HEK293 (cell line): ENCODE data around the gene GART.

Experiments used
- CTCF ChIP-seq: fragments of 450-650 bp; formaldehyde crosslinking; IDR thresholded peaks from 2 replicates; pipeline ENCODE4 v1.5.1; 2016; ENCODE audit warnings: missing biosample characterization, missing genetic modification characterization
- HOXC10 ChIP-seq: sonication (generic); formaldehyde crosslinking; IDR thresholded peaks from 2 replicates; pipeline ENCODE4 v1.8.1; 2023; ENCODE audit warnings: mild to moderate bottlenecking, missing genetic modification reagents
- IKZF3 ChIP-seq: fragments of 450-650 bp; IDR thresholded peaks from 2 replicates; pipeline ENCODE4 v1.5.0; 2018; ENCODE audit warnings: missing biosample characterization, mild to moderate bottlenecking, missing genetic modification characterization, moderate library complexity
- KLF16 ChIP-seq: fragments of 450-650 bp; formaldehyde crosslinking; IDR thresholded peaks from 2 replicates; pipeline ENCODE4 v1.5.1; 2017; ENCODE audit warnings: missing biosample characterization, missing genetic modification characterization
- KLF17 ChIP-seq: fragments of 450-650 bp; formaldehyde crosslinking; IDR thresholded peaks from 2 replicates; pipeline ENCODE4 v1.5.1; 2016; ENCODE audit warnings: missing biosample characterization, missing genetic modification characterization
- KLF9 ChIP-seq: fragments of 450-650 bp; formaldehyde crosslinking; IDR thresholded peaks from 2 replicates; pipeline ENCODE4 v1.5.1; 2016; ENCODE audit warnings: missing biosample characterization, missing genetic modification characterization, low read depth
- MZF1 ChIP-seq: fragments of 450-650 bp; formaldehyde crosslinking; IDR thresholded peaks from 2 replicates; pipeline ENCODE4 v1.5.1; 2017; ENCODE audit warnings: missing biosample characterization, missing genetic modification characterization, borderline replicate concordance
- REPIN1 ChIP-seq: fragments of 450-650 bp; formaldehyde crosslinking; IDR thresholded peaks from 2 replicates; pipeline ENCODE4 v1.5.1; 2017; ENCODE audit warnings: missing biosample characterization, missing genetic modification characterization, low read depth
- REST ChIP-seq: fragments of 450-650 bp; formaldehyde crosslinking; IDR thresholded peaks from 2 replicates; pipeline ENCODE4 v1.5.1; 2016; ENCODE audit warnings: missing biosample characterization, missing genetic modification characterization
- SP2 ChIP-seq: fragments of 450-650 bp; formaldehyde crosslinking; IDR thresholded peaks from 2 replicates; pipeline ENCODE4 v1.5.1; 2016; ENCODE audit warnings: missing biosample characterization, missing genetic modification characterization
- WT1 ChIP-seq: fragments of 450-650 bp; formaldehyde crosslinking; IDR thresholded peaks from 2 replicates; pipeline ENCODE4 v1.5.1; 2016; ENCODE audit warnings: missing biosample characterization, missing genetic modification characterization
- YY1 ChIP-seq: fragments of 450-650 bp; formaldehyde crosslinking; IDR thresholded peaks from 2 replicates; pipeline ENCODE4 v1.5.1; 2018; ENCODE audit warnings: missing biosample characterization, missing genetic modification characterization
- ZBTB21 ChIP-seq: fragments of 450-650 bp; formaldehyde crosslinking; IDR thresholded peaks from 2 replicates; pipeline ENCODE4 v1.5.1; 2017; ENCODE audit warnings: missing biosample characterization, missing genetic modification characterization
- ZFHX2 ChIP-seq: fragments of 450-650 bp; formaldehyde crosslinking; conservative IDR thresholded peaks from 2 replicates; pipeline ENCODE4 v1.5.1; 2016; ENCODE audit warnings: missing biosample characterization, missing genetic modification characterization
- ZNF10 ChIP-seq: fragments of 450-650 bp; formaldehyde crosslinking; IDR thresholded peaks from 2 replicates; pipeline ENCODE4 v1.5.1; 2017; ENCODE audit warnings: missing biosample characterization, missing genetic modification characterization
- ZNF214 ChIP-seq: fragments of 450-650 bp; formaldehyde crosslinking; IDR thresholded peaks from 2 replicates; pipeline ENCODE4 v1.5.1; 2017; ENCODE audit warnings: missing biosample characterization, mild to moderate bottlenecking, missing genetic modification characterization, borderline replicate concordance
- ZNF221 ChIP-seq: fragments of 450-650 bp; formaldehyde crosslinking; IDR thresholded peaks from 2 replicates; pipeline ENCODE4 v1.5.1; 2017; ENCODE audit warnings: missing biosample characterization, missing genetic modification characterization, borderline replicate concordance
- ZNF302 ChIP-seq: fragments of 450-650 bp; formaldehyde crosslinking; IDR thresholded peaks from 2 replicates; pipeline ENCODE4 v1.5.1; 2016; ENCODE audit warnings: missing biosample characterization, missing genetic modification characterization, low read depth
- ZNF335 ChIP-seq: fragments of 450-650 bp; formaldehyde crosslinking; conservative IDR thresholded peaks from 2 replicates; pipeline ENCODE4 v1.5.1; 2016; ENCODE audit warnings: missing biosample characterization, missing genetic modification characterization
- ZNF561 ChIP-seq: fragments of 450-650 bp; IDR thresholded peaks from 2 replicates; pipeline ENCODE4 v1.5.1; 2018; ENCODE audit warnings: missing biosample characterization, missing genetic modification characterization, borderline replicate concordance
- ZNF692 ChIP-seq: fragments of 450-650 bp; formaldehyde crosslinking; IDR thresholded peaks from 2 replicates; pipeline ENCODE4 v1.5.1; 2016; ENCODE audit warnings: missing biosample characterization, missing genetic modification characterization
- ZNF707 ChIP-seq: fragments of 450-650 bp; formaldehyde crosslinking; IDR thresholded peaks from 2 replicates; pipeline ENCODE4 v1.5.1; 2016; ENCODE audit warnings: missing biosample characterization, missing genetic modification characterization
- ZSCAN4 ChIP-seq: fragments of 450-650 bp; formaldehyde crosslinking; IDR thresholded peaks from 2 replicates; pipeline ENCODE4 v1.5.1; 2017; ENCODE audit warnings: missing biosample characterization, missing genetic modification characterization
- TF ChIP-seq, protein P1 (sequence below): fragments of 450-650 bp; formaldehyde crosslinking; IDR thresholded peaks from 2 replicates; pipeline ENCODE4 v1.5.1; 2016; ENCODE audit warnings: missing biosample characterization, missing genetic modification characterization, borderline replicate concordance
- TF ChIP-seq, protein P2 (sequence below): fragments of 450-650 bp; formaldehyde crosslinking; IDR thresholded peaks from 2 replicates; pipeline ENCODE4 v1.5.1; 2016; ENCODE audit warnings: missing biosample characterization, missing genetic modification characterization

Gene GART

DNA sequence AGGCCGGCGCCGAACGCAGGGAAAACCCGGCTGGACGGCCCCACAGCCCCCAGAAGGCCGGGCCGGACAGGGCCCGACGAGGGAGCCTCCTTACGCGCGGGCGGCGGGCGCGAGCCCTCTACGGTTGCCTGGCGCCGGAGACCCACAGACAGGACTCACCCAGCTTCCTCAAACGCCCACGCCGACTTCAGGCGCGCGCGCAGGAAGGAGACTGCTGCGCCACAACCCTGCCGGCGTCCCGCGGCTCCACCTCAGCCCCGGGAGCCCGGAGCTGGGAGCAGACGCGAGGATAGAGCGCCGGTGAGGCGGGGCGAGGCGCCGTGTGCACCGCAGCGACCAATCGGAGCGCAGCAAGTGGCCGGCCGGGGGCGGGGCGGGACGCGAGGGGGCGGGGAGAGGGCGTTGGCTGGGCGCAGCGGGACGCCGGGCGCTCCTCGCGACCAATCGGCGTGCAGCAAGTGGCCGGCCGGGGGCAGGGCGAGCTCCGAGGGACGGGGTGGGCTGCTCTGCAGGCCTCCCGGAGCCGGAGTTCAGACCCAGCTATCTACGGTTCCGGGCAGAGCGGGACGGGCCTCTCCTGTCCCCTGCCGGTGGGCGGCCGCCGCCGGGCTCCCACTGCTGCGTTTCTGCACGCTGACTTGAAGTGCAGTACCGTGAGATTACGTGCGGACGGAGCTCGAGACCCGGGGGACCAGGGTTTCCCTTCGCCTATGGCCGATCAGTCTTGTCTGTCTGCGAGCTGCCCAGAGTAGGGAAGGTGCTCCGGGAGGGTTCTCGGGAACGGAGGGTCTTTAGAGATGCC, 62.0 kb downstream of the GART start, which contains the start of gene TMEM50B (continued):
- TF ChIP-seq REST (tag by site-specific recombination) (no peak), ZNF561 (tag by site-specific recombination) (peak; percentile 76), IKZF3 (tag by site-specific recombination) (peak; percentile 92), KLF17 (tag by site-specific recombination) (peak; percentile 44; the same call in 1 of the 2 replicates), YY1 (tag by site-specific recombination) (no peak), ZNF707 (tag by site-specific recombination) (no peak), ZNF692 (tag by site-specific recombination) (peak; percentile 63; the same call in 1 of the 2 replicates), ZSCAN4 (tag by site-specific recombination) (0 out of 2 replicates have a peak, but pooled peaks have one; percentile 13), KLF16 (tag by site-specific recombination) (peak; percentile 90), SP2 (tag by site-specific recombination) (peak; percentile 74), HOXC10 (CRISPR knock-in tag) (peak; percentile 20; the same call in 1 of the 2 replicates), ZNF335 (peak; percentile 54; the same call in 1 of the 2 replicates), ZNF221 (tag by site-specific recombination) (peak; percentile 68; the same call in 1 of the 2 replicates), ZNF214 (tag by site-specific recombination) (no peak), ZNF302 (tag by site-specific recombination) (no peak), ZNF10 (tag by site-specific recombination) (peak; percentile 62), WT1 (tag by site-specific recombination) (peak; percentile 24; the same call in 1 of the 2 replicates), REPIN1 (tag by site-specific recombination) (0 out of 2 replicates have a peak, but pooled peaks have one; percentile 31), ZBTB21 (tag by site-specific recombination) (no peak), CTCF (tag by site-specific recombination) (peak; percentile 98), MZF1 (tag by site-specific recombination) (no peak), ZFHX2 (tag by site-specific recombination) (peak; percentile 87), KLF9 (tag by site-specific recombination) (peak; percentile 53; the same call in 1 of the 2 replicates)
- TF ChIP-seq, protein P1, sequence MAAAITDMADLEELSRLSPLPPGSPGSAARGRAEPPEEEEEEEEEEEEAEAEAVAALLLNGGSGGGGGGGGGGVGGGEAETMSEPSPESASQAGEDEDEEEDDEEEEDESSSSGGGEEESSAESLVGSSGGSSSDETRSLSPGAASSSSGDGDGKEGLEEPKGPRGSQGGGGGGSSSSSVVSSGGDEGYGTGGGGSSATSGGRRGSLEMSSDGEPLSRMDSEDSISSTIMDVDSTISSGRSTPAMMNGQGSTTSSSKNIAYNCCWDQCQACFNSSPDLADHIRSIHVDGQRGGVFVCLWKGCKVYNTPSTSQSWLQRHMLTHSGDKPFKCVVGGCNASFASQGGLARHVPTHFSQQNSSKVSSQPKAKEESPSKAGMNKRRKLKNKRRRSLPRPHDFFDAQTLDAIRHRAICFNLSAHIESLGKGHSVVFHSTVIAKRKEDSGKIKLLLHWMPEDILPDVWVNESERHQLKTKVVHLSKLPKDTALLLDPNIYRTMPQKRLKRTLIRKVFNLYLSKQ (tag by site-specific recombination), result no peak
- TF ChIP-seq, protein P2, sequence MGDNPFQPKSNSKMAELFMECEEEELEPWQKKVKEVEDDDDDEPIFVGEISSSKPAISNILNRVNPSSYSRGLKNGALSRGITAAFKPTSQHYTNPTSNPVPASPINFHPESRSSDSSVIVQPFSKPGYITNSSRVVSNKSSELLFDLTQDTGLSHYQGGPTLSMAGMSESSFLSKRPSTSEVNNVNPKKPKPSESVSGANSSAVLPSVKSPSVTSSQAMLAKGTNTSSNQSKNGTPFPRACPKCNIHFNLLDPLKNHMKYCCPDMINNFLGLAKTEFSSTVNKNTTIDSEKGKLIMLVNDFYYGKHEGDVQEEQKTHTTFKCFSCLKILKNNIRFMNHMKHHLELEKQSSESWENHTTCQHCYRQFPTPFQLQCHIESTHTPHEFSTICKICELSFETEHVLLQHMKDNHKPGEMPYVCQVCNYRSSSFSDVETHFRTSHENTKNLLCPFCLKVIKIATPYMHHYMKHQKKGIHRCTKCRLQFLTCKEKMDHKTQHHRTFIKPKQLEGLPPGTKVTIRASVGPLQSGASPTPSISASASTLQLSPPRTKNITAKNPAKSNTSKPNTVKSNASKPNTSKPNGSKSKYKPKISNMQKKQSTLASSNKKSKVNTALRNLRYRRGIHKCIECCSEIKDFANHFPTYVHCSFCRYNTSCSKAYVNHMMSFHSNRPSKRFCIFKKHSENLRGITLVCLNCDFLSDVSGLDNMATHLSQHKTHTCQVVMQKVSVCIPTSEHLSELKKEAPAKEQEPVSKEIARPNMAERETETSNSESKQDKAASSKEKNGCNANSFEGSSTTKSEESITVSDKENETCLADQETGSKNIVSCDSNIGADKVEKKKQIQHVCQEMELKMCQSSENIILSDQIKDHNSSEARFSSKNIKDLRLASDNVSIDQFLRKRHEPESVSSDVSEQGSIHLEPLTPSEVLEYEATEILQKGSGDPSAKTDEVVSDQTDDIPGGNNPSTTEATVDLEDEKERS (tag by site-specific recombination), result no peak
